Neuronal stem cell (in vitro differentiated cells): ENCODE data around the gene ZNF823. TPM values are rescaled to one million over a fixed set of nuclear protein-coding genes. Genes with fewer than 3 reads are reported as not detected.

Source experiments
- DNase-seq: peaks from one replicate; pipeline ENCODE4 v3.0.0-alpha.2; 2013; ENCODE audit warnings: low spot score
- H2AFZ ChIP-seq: one replicate; pipeline ENCODE4 v1.6.1; 2013; ENCODE audit warnings: mild to moderate bottlenecking, low read length, inconsistent platforms
- H2AK5ac ChIP-seq: 2 replicates; pipeline ENCODE4 v1.6.1; 2013; ENCODE audit warnings: low read depth, mild to moderate bottlenecking, inconsistent platforms, low read length, moderate library complexity, mixed read lengths
- H2BK120ac ChIP-seq: 2 replicates; pipeline ENCODE4 v1.6.1; 2013; ENCODE audit warnings: low read depth, mild to moderate bottlenecking, inconsistent platforms, low read length, moderate library complexity, mixed read lengths
- H2BK12ac ChIP-seq: one replicate; pipeline ENCODE4 v1.6.1; 2013; ENCODE audit warnings: low read length, inconsistent platforms
- H2BK15ac ChIP-seq: 2 replicates; pipeline ENCODE4 v1.6.1; 2013; ENCODE audit warnings: mild to moderate bottlenecking, low read length, inconsistent platforms, mixed read lengths
- H2BK5ac ChIP-seq: one replicate; pipeline ENCODE4 v1.6.1; 2013; ENCODE audit warnings: inconsistent platforms, mild to moderate bottlenecking, low read length, moderate library complexity
- H3K14ac ChIP-seq: one replicate; pipeline ENCODE4 v1.6.1; 2013; ENCODE audit warnings: low read length, inconsistent platforms
- H3K18ac ChIP-seq: 2 replicates; pipeline ENCODE4 v1.6.1; 2013; ENCODE audit warnings: low read length, inconsistent platforms
- H3K23ac ChIP-seq: 2 replicates; pipeline ENCODE4 v1.6.1; 2013; ENCODE audit warnings: low read depth, mild to moderate bottlenecking, mixed read lengths, low read length, inconsistent platforms; ENCODE audit not compliant: poor library complexity
- H3K27ac ChIP-seq: replicated peaks from 3 replicates; pipeline ENCODE4 v1.5.1; 2013; ENCODE audit warnings: low read length, inconsistent platforms
- H3K27me3 ChIP-seq, 3 experiments: 2 replicates each; pipeline ENCODE4 v1.6.1; 2013; ENCODE audit warnings: low read length in 3 of 3, mild to moderate bottlenecking in 2 of 3, inconsistent platforms in 1 of 3, low read depth in 1 of 3, mixed read lengths in 1 of 3, moderate library complexity in 1 of 3; ENCODE audit not compliant: control insufficient read depth in 3 of 3, insufficient read depth in 3 of 3
- H3K36me3 ChIP-seq, 2 donors: replicated peaks in 1 of 2; 2 replicates each; pipeline ENCODE4 v1.6.1; 2013; ENCODE audit warnings: low read length in 2 of 2; ENCODE audit not compliant: control insufficient read depth in 2 of 2, insufficient read depth in 2 of 2
- H3K4ac ChIP-seq: 2 replicates; pipeline ENCODE4 v1.6.1; 2013; ENCODE audit warnings: inconsistent platforms, mild to moderate bottlenecking, low read length, moderate library complexity
- H3K4me1 ChIP-seq, 2 donors: 1 replicate in 1 of 2; 2 replicates in 1 of 2; pipeline ENCODE4 v1.6.1; 2013; ENCODE audit warnings: low read length in 2 of 2, low read depth in 1 of 2; ENCODE audit not compliant: control insufficient read depth in 2 of 2, insufficient read depth in 1 of 2
- H3K4me2 ChIP-seq: one replicate; pipeline ENCODE4 v1.6.1; 2013; ENCODE audit warnings: mild to moderate bottlenecking, low read length, inconsistent platforms; ENCODE audit not compliant: insufficient read depth, poor library complexity, severe bottlenecking
- H3K4me3 ChIP-seq, 2 donors: 2 replicates each; pipeline ENCODE4 v1.5.1; 2013; ENCODE audit warnings: low read length in 2 of 2, mild to moderate bottlenecking in 2 of 2, inconsistent platforms in 1 of 2, moderate library complexity in 1 of 2
- H3K79me1 ChIP-seq: one replicate; pipeline ENCODE4 v1.6.1; 2013; ENCODE audit warnings: low read depth, mild to moderate bottlenecking, inconsistent platforms, low read length, moderate library complexity
- H3K9ac ChIP-seq: one replicate; pipeline ENCODE4 v1.6.1; 2013; ENCODE audit warnings: mild to moderate bottlenecking, low read depth, low read length, inconsistent platforms; ENCODE audit not compliant: poor library complexity
- H3K9me3 ChIP-seq, 2 donors: replicated peaks in 1 of 2; 2 replicates each; pipeline versions ENCODE3 to v1.6.1; 2013; ENCODE audit warnings: low read length in 2 of 2, mild to moderate bottlenecking in 2 of 2, inconsistent platforms in 1 of 2, low read depth in 1 of 2, mixed read lengths in 1 of 2, moderate library complexity in 1 of 2; ENCODE audit not compliant: control insufficient read depth in 2 of 2, insufficient read depth in 1 of 2
- H4K8ac ChIP-seq: one replicate; pipeline ENCODE4 v1.6.1; 2013; ENCODE audit warnings: low read depth, mild to moderate bottlenecking, inconsistent platforms, low read length, moderate library complexity
- H4K91ac ChIP-seq: one replicate; pipeline ENCODE4 v1.6.1; 2013; ENCODE audit warnings: low read length, low read depth, mild to moderate bottlenecking, inconsistent platforms; ENCODE audit not compliant: poor library complexity
- WGBS, 2 donors: extraction: QIAGEN DNeasy Blood & Tissue Kit; methylation state at CpG; one replicate each; pipeline ENCODE4 v1.1.7; 2013; ENCODE audit warnings: missing lambda C conversion rate in 2 of 2, mixed read lengths in 1 of 2; ENCODE audit not compliant: insufficient read length in 2 of 2, insufficient replicate concordance in 1 of 2; ENCODE audit errors: extremely low coverage in 2 of 2; 5-methylcytosine and 5-hydroxymethylcytosine counted together
- small RNA-seq: library from polyadenylated mRNA; stranded (forward); fragments of <200 nt; extraction: miRNeasy Mini kit (QIAGEN cat#:217004); gene quantifications from one replicate; pipeline ENCODE3, GENCODE V24; 2013; ENCODE audit not compliant: insufficient read depth

ZNF823 gene

DNA sequence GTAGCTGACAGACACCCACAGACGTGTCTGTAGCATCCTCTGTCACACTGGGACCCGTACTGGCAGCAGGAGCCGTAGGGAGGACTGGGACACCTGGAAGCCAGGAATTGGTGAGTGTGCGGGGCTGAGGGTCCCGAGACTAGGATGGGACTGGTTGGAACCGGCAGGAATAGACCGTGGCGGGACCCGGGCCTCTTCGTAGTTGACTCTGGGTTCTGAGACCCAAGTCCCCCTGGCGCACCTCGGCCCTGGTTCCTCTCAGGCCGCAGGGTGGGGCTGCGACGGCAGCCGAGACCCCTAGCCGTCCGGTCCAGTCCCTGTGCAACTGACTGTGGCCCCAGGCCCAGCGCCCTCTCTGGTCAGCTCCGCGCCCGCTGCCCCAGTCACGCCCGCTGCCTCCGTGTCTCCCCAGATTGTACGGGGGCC, 64.7 kb downstream of the ZNF823 start:
- no peak overlapping the region for H3K4ac ChIP-seq
- no peak overlapping the region for H2BK15ac ChIP-seq
- no CpG with 5 or more reads among the region's 26 CpGs for WGBS, 2 donors
- no peak overlapping the region for H3K9ac ChIP-seq
- H4K91ac ChIP-seq, result no peak overlapping the region
- no peak overlapping the region for H2BK120ac ChIP-seq
- H3K36me3 ChIP-seq, result peaks cover 2 to 46% of the 10 kb centered on the region in 2 donors
- no peak overlapping the region for H3K27ac ChIP-seq
- peak overlapping the region in 1 of 2 donors; percentile 74 for H3K4me3 ChIP-seq
- peak overlapping the region; percentile 65 for H3K4me2 ChIP-seq
- no peak overlapping the region for H3K18ac ChIP-seq
- no peak overlapping the region for H3K14ac ChIP-seq
- H3K23ac ChIP-seq, result no peak overlapping the region
- no peak for DNase-seq
- no peak overlapping the region for H2AK5ac ChIP-seq
- H3K27me3 ChIP-seq, result no peaks in the 10 kb centered on the region
- H4K8ac ChIP-seq, result no peak overlapping the region
- H2BK12ac ChIP-seq, result no peak overlapping the region
- no peaks in the 10 kb centered on the region for H3K4me1 ChIP-seq
- no peak overlapping the region for H2BK5ac ChIP-seq
- peaks cover 7 to 72% of the 10 kb centered on the region in 2 donors for H3K9me3 ChIP-seq
- H2AFZ ChIP-seq, result no peak overlapping the region
- no peaks in the 10 kb centered on the region for H3K79me1 ChIP-seq

DNA sequence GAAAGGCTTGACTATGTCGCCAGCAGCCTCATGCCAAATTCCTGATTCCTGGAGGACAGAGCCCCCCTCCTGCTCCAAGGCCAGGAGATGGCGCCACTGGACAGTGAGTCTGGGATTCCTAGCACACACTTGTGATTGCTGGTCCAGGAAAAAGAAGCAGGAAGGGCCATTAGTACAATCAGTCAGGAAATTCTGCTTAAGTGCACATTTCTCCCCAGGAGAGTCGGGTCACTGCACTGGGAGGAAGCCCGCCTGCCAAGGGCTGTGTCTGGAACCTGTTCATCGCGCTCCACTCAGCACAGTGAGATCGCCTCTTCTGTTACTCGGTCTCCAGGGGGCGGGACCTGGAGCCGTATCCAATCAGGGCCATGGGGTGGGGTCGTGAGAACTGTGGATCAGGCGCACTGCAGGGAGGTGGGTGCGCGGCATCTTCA, 65.1 kb downstream of the ZNF823 start:
- Histone ChIP-seq H2BK5ac (no peak overlapping the region), H3K27ac (no peak overlapping the region), H3K79me1 (no peaks in the 10 kb centered on the region), H2AK5ac (no peak overlapping the region), H3K36me3 (peaks cover 2 to 42% of the 10 kb centered on the region in 2 donors), H3K27me3 (no peaks in the 10 kb centered on the region), H3K4ac (no peak overlapping the region), H3K18ac (no peak overlapping the region), H2BK12ac (no peak overlapping the region), H3K4me1 (no peaks in the 10 kb centered on the region), H3K9me3 (peaks cover 7 to 69% of the 10 kb centered on the region in 2 donors), H3K4me2 (peak overlapping the region; percentile 65), H2AFZ (no peak overlapping the region), H3K9ac (no peak overlapping the region), H3K4me3 (peak overlapping the region in 1 of 2 donors; percentile 74), H4K91ac (no peak overlapping the region), H2BK15ac (no peak overlapping the region), H3K14ac (no peak overlapping the region), H3K23ac (no peak overlapping the region), H4K8ac (no peak overlapping the region), H2BK120ac (no peak overlapping the region)
- WGBS, 2 donors, result no CpG with 5 or more reads among the region's 14 CpGs
- peak; percentile 53 for DNase-seq

Small RNAs within 50 kb of the gene (small RNA-seq; reads per million reads assigned to genes)
- not detected for gene ZNF833P
